Retina (tissue), 1 donor: ENCODE results near the gene ZFTA.
"Not testable (repeated sequence)": the region's sequence is repeated elsewhere in the genome, so short reads cannot be mapped to it uniquely, and the experiment has no call there.

Experiments
- DNase-seq: peaks from one replicate; pipeline ENCODE4 v3.0.0-alpha.2; 2016

The ZFTA gene

GRCh38 chr11:63768237-63769041, at the start of gene ZFTA:
TSS of gene ZFTA (minus strand) at chr11:63768775. CDS start at chr11:63768622, 153 bp downstream.
- DNase-seq: peak; percentile 87

DNA sequence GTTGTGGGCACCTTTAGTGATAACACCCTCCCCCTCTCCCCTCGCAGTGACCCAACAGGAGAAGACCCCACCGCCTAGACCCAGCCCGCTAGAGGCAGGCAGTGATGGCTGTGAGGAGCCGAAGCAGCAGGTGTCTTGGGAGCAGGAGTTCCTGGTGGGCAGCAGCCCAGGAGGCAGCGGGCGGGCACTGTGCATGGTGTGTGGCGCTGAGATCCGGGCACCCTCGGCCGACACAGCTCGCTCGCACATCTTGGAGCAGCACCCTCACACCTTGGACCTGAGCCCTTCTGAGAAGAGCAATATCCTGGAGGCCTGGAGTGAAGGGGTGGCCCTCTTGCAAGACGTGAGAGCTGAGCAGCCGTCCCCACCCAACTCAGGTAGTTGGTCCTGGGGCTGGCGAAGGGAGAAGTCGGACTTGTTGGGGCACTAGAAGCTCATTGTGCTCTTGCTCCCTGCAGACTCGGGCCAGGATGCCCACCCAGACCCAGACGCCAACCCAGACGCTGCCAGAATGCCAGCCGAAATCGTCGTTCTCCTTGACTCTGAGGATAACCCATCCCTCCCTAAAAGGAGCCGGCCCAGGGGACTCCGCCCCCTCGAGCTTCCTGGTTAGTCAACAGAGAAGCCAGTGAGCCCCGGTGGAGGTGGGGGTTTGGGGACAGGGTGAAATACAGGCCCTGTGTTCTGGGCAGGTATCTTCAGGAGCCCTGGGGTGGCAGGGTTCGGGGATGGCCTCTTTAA, 49.4 kb upstream of the ZFTA start:
- no peak for DNase-seq

DNA sequence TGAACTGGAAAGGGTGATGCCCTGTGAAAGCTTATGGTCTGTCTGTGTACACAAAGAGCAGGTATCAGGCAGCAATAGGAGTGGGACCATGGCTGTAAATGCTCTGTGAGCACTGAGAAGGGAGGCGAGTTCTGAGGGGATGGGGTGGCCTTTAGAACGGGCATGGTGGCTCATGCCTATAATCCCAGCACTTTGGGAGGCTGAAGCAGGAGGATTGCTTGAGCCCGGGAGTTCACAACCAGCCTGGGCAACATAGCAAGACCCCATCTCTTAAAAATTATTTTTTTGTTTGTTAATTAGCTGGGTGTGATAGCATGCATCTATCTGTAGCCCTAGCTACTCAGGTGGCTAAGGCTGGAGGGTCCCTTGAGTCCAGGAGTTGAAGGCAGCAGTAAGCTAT, 48.2 kb upstream of the ZFTA start:
- no peak for DNase-seq

- no peak for DNase-seq
Observed at GRCh38 chr11:63816166-63816565, 47.6 kb upstream of the ZFTA start.

DNA sequence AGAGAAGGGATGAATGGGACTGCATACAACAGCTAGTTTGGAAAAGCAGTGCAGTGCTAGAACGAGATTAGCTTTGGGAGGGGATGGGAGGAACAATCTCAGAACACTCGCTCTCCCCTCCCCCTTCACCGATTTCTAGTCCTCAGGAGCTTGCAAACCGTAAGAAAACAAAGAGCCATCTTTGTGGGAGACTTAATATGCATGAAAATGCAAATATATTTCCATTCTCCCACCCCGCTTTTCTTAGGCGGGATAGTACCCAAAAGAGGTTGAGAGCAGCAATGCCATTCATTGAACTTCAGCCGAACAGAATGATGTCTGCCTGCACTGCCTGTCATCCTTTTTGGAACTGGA, 45.8 kb upstream of the ZFTA start:
- DNase-seq: no peak

DNA sequence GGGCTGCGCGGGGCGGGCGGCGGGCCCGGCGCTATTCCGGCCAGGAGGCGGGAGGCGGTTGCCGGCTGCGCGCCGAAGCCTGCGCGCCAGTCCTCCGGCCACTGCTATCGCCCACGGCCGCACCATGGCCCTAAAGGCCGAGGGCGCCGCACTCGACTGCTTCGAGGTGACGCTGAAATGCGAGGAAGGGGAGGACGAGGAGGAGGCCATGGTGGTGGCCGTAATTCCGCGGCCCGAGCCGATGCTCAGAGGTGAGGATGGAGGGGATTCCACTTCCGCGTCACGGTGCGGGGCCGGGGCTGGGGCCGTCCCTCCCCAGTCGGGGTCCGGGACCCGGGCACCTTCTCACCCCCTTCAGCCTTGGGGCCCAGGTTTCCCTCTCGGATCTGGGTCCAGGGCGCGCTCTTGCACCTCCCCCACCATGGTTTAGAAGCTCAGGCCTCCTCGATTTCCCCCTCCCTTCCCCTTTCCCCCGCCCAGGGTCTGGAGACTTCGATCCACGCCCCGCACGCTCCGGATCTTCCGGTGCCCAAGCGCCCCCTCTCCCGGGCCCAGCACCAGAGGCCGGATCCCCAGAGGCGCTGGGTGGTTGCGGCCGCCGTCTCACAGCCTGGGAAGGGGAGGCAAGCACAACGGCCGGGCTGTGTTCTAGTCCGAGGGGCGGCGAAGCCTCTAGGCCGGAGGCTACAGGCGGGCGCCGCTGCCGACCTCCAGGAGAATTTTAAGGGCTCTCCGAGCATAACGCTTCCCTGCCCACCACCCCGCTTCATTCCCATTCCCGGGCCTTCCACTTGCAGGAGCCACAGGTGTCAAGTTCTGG, 45.2 kb upstream of the ZFTA start:
- DNase-seq: peak; percentile 83

DNA sequence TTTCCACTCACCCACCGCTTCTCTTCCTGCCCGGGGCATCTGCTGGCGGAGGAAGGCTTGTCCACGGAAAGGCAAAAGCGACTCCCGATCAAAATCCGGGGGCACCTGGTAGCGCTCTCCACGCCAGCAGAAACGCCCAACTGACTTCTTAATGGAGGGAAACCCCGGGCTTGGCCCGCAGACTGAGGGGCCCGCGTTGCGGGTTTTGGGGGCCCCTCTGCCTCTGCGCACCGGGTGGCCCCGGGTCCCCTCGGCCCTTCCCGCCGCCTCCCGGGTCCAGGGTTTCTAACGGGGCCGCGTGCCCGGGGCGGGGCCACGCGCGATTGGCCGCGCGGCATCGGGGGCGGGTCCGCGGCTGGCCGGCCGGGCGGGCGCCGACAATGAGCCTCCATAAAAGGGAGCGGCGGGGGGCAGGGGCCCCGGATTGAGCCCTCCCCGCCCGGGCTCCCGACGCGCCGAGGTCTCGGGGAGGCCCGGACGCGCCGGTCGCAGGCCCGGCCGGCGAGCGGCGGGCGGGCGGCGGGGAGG, 44.5 kb upstream of the ZFTA start, which contains the start of gene SPINDOC:
Gene SPINDOC, plus strand, starts transcription at position 422 of the 528 bp plus-strand sequence. CDS start 231 bp downstream, outside the sequence.
- DNase-seq: peak; percentile 89

- DNase-seq: no peak
Observed at GRCh38 chr11:63811522-63811921, 42.9 kb upstream of the ZFTA start.

GRCh38 chr11:63810383-63810782, 41.8 kb upstream of the ZFTA start:
- not testable (repeated sequence) for DNase-seq

DNA sequence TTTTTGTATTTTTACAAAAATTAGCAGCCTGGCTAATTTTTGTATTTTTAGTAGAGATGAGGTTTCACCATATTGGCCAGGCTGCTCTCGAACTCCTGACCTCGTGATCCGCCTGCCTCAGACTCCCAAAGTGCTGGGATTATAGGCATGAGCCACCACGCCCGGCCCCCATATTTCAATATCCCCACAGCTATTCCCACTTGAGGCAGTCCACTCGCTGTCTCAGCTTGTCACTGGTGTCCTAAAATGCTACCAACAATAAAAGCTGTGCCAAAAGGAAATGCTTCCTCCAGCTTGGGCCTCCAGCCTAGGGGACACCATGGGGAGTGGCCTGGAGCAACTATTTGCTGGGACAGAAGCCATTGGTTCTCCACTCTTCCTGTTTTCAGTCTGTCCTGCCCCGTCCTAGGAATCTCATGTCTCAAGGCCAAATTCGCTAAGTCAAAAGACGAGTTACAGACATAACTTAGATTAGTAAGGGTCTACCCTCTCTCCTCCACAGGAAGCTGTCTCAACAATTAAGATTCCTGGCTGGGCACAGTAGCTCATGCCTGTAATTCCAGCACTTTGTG, 37.4 kb upstream of the ZFTA start:
- DNase-seq: no peak

DNA sequence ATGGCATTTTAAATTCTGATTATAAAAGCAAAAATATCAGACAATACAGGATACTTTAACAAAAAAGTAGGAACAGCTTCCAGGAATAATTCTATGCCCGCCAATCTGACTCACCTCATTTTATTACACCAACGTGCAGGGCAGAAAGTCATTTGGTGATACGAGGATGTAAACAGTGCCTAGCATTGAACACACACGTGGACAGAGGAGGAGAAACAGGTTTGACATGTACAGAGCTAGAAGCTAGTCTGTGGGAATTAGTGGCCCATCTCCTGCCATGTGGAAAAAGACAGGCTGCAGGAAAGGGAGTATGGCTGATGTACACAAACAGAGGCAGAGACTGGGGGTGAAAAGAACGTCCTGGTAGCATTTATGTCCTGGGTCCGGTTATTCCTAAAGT, 35.7 kb upstream of the ZFTA start:
- no peak for DNase-seq

DNA sequence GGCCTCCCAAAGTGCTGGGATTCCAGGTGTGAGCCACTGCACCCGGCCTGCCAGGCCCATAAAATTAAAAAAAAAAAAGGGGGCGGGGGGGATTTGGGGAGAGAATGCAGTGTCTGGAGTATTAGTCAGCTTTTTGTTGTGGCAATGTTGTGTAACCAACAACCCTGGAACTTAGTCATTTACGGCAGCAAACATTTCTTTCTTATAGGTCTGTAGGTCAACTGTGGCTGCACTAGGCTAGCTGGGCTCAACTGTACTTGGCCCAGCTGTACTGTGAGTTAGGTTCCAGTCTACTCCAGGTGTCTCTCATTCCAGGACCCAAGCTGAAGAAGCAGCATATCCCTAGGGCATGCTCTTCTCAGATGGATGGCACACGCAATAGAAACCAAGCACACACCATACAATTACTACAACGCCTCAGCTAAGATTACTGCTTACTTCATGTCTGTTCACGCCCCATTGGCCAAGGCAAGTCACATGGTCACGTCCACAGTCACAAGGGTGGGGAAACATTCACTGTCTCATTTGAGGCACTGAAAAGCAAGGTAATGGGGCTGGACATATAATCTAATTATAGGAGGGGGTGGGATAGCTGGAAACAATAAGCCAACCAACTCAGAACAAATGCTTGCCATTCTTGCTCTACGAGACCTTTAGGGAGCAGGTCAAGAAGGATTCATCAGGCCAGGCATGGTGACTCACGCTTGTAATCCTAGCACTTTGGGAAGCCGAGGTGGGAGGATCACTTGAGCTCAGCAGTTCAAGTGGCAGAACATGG, 34.3 kb upstream of the ZFTA start:
- peak; percentile 24 for DNase-seq

DNA sequence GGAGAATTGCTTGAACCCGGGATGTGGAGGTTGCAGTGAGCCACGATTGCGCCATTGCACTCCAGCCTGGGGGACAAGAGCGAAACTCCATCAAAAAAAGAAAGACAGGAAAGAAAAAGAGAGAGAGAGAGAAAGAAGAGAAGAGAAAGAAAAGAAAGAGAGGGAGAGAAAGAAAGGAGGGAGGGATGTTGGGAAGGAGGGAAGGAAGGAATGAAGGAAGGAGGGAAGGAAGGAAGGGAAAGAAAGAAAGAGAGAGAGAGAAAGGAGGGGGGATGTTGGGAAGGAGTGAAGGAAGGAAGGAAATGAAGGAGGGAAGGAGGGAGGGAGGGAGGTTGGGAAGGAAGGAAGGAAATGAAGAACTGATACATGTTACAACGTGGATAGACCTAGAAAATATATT, 32.3 kb upstream of the ZFTA start:
- DNase-seq: no peak

DNA sequence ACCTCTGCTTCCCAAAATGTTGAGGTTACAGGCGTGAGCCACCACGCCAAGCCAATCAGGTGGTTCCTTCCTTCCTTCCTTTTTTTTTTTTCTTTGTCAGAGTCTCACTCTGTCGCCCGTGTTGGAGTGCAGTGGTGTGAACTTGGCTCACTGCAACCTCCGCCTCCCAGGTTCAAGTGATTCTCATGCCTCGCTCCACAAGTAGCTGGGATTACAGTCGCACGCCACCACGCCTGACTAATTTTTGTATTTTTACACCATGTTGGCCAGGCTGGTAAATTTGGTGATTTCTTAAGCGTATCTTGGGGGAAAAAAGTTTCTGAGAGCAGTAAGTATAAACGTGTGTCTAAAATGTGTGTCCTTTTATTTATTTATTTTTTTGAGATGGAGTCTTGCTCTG, 26.5 kb upstream of the ZFTA start:
- no peak for DNase-seq

DNA sequence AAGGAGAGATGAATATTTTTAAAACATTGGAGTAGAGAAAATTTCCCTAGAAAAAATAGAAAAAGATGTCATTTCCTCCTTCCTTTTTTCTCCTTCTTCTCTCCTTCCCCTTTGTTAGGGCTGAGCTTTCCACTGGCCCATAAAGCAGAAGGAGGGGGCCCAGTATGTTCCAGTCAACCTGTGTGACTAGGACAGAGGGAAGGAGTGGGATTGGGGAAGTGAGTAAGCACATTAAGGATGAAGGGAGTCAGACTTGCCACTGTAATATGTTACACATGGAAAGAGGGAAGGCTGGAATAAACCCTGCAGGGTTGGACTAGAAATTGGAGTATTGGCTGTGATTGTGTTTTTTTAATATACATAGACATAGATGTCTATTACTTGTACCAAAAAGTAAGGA, 24.6 kb upstream of the ZFTA start:
- no peak for DNase-seq

- no peak for DNase-seq
Observed at GRCh38 chr11:63791495-63792167, 23.1 kb upstream of the ZFTA start.

- no peak for DNase-seq
Observed at GRCh38 chr11:63785823-63786222, 17.2 kb upstream of the ZFTA start.

GRCh38 chr11:63783925-63784592, 15.5 kb upstream of the ZFTA start:
- DNase-seq: no peak

- no peak for DNase-seq
Observed at GRCh38 chr11:63782749-63783148, 14.2 kb upstream of the ZFTA start.

DNA sequence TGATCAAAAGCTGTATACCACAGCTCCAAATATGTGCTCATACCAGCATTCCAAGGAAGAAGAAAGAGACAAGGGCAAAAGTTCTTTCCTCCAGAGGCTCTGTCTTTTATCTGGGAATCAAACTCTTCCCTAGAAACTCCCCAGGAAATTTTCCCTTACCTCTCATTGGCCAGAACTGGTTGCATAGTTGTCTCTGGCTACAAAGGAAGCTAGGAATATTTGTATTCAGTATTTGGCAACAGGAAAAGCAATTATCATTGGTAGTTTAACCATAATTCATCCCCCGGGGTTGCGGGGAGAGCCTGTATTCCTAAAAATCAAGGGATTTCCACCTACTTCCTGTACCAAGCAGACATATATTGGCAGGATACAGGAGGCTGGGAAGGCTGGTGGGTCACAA, 10.5 kb upstream of the ZFTA start:
- DNase-seq: no peak

DNA sequence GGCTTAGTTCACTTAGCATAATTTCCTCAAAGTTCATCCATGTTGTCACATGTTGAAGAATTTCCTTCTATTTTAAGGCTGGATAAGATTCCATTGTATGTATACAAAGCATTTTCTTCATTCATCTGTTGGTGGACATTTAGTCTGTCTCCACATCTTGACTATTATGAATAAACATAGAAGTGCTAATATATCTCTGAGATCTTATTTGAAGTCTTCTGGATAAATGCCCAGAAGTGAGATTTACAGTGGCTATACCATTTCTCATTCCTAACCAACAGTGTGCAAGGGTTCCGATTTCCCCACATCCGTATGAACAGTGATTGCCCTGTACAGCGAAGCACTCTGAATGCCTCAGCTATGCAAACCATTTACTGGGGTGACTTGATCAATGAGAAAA, 6.6 kb upstream of the ZFTA start:
- DNase-seq: no peak
